ENCODE measurements around the gene RRP8. TPM values are rescaled to one million over a fixed set of nuclear protein-coding genes. Genes with fewer than 3 reads are reported as not detected.

Gene RRP8
- total and polyA plus RNA-seq, 9 of the 15 experiments (the other 6 are each of a cell fraction or from before 2014, with no cell fraction given): 5.7 to 47.3 (median 32.6) TPM

DNA sequence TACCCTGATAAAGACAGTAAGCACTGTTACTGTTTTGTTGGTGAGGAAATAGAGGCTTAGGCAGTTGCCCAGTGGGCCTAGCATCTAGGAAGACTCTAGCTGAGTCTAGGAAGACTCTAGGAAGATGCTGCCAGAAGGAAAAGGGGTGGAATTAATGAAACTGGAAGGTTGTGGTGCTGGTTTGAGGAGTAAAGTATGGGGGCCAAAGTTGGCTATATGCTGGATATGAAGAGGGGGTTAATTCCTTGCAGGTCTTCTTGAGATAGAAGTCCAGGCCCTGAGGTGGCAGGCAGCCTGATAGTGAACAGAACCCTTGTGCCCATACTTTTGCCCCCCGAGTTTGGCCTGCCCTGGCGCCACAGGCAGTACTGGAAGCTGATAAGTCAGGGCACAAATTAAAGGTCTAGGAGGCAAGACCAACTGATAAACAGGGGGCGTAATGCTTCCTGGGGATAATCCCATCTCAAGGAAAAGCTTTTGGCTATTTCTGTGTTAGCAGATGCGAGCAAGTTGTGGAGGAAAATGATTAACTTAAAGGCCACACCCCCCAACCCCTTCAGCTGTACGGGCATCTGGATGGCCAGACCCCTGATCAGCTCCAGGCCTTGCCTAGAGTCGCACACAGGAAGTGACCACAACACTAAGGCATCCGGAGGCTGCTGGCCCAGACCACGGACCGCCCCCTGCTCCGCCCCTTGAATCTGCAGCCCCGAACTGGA is 3.2 kb upstream of the RRP8 start (continued):
- TF ChIP-seq ZBTB40 (IDR thresholded peaks at IDR 0.05) (peak; percentile 66; the same call in 1 of the 2 replicates), ZBTB40 (CRISPR knock-in tag; IDR thresholded peaks at IDR 0.05) (no peak), SMAD4 (CRISPR knock-in tag; conservative IDR thresholded peaks at IDR 0.05) (peak; percentile 57; the same call in 1 of the 2 replicates), ZSCAN32 (CRISPR knock-in tag; IDR thresholded peaks at IDR 0.05) (0 out of 2 replicates have a peak, but pooled peaks have one; percentile 15), SMARCB1 (IDR thresholded peaks at IDR 0.05; ENCODE audit: insufficient read length, low read depth) (no peak), CBFA2T2 (conservative IDR thresholded peaks at IDR 0.05) (peak; percentile 28; the same call in 1 of the 2 replicates), THRAP3 (IDR thresholded peaks at IDR 0.05; ENCODE audit: borderline replicate concordance) (no peak), ZBTB5 (IDR thresholded peaks at IDR 0.05) (no peak), ZNF140 (CRISPR knock-in tag; IDR thresholded peaks at IDR 0.05) (no peak), ESRRA (IDR thresholded peaks at IDR 0.05; ENCODE audit: borderline replicate concordance, low read depth) (peak; percentile 64; the same call in 1 of the 2 replicates)
- TF ChIP-seq, protein P1, sequence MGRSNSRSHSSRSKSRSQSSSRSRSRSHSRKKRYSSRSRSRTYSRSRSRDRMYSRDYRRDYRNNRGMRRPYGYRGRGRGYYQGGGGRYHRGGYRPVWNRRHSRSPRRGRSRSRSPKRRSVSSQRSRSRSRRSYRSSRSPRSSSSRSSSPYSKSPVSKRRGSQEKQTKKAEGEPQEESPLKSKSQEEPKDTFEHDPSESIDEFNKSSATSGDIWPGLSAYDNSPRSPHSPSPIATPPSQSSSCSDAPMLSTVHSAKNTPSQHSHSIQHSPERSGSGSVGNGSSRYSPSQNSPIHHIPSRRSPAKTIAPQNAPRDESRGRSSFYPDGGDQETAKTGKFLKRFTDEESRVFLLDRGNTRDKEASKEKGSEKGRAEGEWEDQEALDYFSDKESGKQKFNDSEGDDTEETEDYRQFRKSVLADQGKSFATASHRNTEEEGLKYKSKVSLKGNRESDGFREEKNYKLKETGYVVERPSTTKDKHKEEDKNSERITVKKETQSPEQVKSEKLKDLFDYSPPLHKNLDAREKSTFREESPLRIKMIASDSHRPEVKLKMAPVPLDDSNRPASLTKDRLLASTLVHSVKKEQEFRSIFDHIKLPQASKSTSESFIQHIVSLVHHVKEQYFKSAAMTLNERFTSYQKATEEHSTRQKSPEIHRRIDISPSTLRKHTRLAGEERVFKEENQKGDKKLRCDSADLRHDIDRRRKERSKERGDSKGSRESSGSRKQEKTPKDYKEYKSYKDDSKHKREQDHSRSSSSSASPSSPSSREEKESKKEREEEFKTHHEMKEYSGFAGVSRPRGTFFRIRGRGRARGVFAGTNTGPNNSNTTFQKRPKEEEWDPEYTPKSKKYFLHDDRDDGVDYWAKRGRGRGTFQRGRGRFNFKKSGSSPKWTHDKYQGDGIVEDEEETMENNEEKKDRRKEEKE (IDR thresholded peaks at IDR 0.05; ENCODE audit: borderline replicate concordance in 1 of 2, control insufficient read depth in 1 of 2, low read depth in 2 of 2, low read length in 1 of 2): no peak

All from K562 (cell line).